Measurements from ENCODE around the gene ZNF544. TPM values are rescaled to one million over a fixed set of nuclear protein-coding genes. Genes with fewer than 3 reads are reported as not detected.

Gene ZNF544
- total RNA-seq = 58.1 and 95.7 TPM in 2 replicates

DNA sequence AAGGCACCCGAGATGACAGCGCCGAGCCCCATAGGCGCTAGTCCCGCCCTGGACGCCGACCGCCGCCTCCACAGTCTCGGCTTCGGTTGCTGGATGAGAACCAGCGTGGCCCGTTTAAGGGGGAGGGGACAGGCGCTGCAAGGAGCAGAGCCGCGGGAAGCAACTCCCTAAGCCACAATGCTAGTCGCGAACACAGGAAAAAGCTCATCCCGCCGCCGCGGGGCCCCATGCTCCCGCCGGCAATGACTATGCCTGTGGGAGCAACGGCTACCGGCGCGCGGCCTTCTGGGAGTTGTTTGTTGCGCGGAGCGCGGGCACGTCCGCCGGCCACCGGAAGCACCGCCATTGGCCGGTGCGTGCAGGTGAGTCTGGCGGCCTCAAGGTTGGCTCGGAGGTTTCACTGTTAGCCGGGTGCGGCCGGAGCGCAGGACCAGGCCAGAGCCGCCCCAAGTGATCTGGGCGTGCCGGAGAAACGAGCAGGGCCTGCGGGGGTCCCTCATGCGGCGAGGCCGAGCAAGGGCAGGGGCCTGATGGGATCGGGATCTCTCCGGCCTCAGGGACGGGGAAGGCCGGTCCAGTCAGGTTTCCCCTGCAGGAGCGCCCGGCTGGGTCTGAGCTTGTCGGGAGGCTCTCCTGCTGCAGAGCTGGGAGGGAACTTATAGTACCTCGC lies at the start of gene ZNF544:
Gene ZNF544, plus strand, starts transcription at position 330 of the 670 bp plus-strand sequence. CDS start 15,110 bp downstream, outside the sequence.

DNA sequence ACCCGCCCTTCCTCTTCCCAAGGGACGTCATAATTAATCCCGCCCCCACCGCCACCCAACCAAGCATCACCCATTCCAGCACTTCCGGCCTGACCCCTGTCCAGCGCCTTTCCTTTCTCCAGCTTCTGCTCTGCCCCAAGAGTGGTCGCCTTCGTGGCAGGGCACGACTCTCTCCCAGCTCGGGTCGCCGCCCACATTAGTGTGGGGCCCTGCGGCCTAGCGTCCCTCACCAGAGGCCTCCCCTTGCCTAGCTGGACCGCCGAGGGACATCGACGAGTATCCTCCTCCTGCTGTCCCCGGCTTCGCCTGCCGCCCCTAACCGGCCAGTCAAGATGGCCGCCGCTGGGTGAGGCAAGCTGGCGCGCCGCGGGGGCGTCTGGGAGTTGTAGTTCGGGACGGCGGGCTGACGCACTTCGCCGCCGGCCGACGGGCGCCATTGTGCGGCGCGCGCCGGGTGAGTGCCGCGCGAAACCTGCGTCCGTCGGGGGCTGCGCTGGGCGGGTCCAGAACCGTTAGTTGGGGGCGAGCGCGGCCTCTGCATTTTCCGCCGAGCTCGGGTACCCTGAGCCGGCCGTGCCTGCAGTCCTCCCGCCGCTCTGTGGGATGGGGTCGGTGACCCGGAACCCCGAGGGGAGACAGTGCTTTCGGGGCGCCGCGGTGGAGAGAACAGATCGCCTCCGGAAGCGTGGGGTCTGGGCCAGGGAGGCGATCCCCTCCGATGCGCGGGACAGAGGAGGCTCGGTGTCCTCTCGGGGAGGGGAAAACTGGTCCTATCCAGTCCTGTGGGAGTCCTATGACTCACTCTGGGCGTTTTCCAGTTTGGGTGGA lies 45.5 kb upstream of the ZNF544 start, which contains the start of gene ZNF274:
Gene ZNF274, plus strand, starts transcription at position 73 of the 828 bp plus-strand sequence. CDS start 905 bp downstream, outside the sequence.

DNA sequence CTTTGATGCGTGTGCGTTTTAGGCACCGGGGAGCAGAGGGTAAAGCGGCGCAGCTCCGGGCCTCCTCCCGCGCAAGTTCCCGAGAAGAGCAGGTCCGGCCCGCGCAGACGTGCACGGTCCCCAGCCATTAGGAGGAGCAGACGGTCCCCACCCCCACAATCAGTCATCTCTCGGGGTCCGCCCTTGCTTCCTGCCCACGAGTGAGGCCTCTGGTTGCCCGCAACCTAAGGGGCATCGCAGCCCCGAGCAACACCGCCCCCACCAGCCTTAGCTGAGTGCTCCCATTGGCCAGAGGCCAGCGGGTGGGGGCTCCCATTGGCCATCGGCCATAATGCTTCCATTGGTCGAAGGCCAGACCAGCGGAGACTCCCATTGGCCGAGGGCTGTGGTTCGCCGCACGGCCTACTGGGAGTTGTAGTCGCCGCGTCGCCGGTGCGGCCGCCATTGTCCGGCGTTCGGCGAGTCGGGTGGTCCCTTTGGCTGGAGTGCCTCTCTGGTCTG lies 49.9 kb downstream of the ZNF544 start, which contains the start of gene ZNF8:
Gene ZNF8, plus strand, starts transcription at position 415 of the 501 bp plus-strand sequence. CDS start 127 bp downstream, outside the sequence.

DNA sequence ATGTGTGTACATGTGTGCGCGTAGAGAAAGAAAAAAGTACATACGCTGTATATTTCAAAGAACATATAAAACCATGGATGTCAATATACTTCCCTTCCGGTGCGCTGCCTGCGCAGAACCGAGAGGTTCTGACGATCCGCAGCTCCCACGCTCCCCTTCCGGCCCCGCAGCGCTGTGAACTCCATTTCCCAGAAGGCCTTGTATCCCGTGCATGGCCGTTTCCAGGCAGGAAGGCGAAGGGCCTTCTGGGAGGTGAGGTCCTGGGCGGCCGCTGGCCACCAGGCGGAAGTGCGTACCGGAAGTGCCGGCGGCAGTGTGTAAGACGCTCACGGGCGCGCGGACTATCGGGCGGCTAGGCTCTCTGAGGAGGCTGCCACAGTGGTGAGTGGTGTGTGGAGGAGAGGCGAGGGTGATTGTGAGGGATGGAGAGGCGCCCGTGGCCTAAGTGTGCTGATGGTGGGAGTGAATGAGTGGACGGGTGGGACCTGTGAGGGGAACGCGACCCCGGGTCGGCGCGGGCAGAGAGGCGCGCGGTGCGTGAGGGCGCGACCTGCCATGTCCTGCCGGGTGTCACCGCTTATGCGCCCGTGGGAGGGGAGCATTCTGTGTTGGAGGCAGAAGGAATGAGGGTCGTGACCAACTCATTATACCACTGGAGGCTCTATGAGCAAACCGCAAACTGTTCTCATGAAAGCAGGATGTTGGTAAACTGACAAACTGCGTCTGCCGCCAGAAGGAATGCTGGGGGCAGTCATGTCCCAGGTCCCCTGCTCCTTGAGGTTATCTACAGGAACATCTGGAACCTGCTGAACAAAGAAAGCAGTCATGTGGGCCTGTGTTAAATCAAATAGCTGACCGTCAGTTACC lies 76.6 kb downstream of the ZNF544 start, which contains the start of gene ERVK3-1:
Gene ERVK3-1, plus strand, starts transcription at position 313 of the 867 bp plus-strand sequence. CDS start 6,792 bp downstream, outside the sequence.

Other genes starting within 250 kb of the ZNF544 start
- 8.4 and 9.4 TPM in 2 replicates for gene ZNF606, start 226.1 kb upstream of the ZNF544 start, total RNA-seq
- not detected in 2 replicates for gene ZSCAN1, start 194.9 kb upstream of the ZNF544 start, total RNA-seq
- 0.30 and 0.32 TPM in 2 replicates for gene ZNF135, start 169.6 kb upstream of the ZNF544 start, total RNA-seq
- gene ZSCAN18, start 130.7 kb upstream of the ZNF544 start, total RNA-seq = 11.7 TPM in 2 replicates
- 8.4 and 9.4 TPM in 2 replicates for gene ZNF329, start 78.1 kb upstream of the ZNF544 start, total RNA-seq
- gene ZNF274, start 45.9 kb upstream of the ZNF544 start, total RNA-seq = 15.3 and 19.2 TPM in 2 replicates
- gene ZNF8, start 50.0 kb downstream of the ZNF544 start, total RNA-seq = 3.3 and 3.6 TPM in 2 replicates
- 21.4 and 31.2 TPM in 2 replicates for gene ERVK3-1, start 76.5 kb downstream of the ZNF544 start, total RNA-seq
- 2.1 and 2.3 TPM in 2 replicates for gene ZSCAN22, start 98.1 kb downstream of the ZNF544 start, total RNA-seq
- gene A1BG, start 124.6 kb downstream of the ZNF544 start, total RNA-seq = 3.6 and 6.2 TPM in 2 replicates
- 0.65 and 1.4 TPM in 2 replicates for gene ZNF497, start 133.8 kb downstream of the ZNF544 start, total RNA-seq
- 1.2 and 2.9 TPM in 2 replicates for gene ZNF837, start 152.1 kb downstream of the ZNF544 start, total RNA-seq
- 1,884 and 2,690 TPM in 2 replicates for gene RPS5, start 158.4 kb downstream of the ZNF544 start, total RNA-seq
- not detected in 2 replicates for gene RNF225, start 166.7 kb downstream of the ZNF544 start, total RNA-seq
- 10.8 and 15.3 TPM in 2 replicates for gene ZNF584, start 179.7 kb downstream of the ZNF544 start, total RNA-seq
- 5.5 and 7.8 TPM in 2 replicates for gene ZNF132, start 211.2 kb downstream of the ZNF544 start, total RNA-seq
- gene ZNF324B, start 222.7 kb downstream of the ZNF544 start, total RNA-seq = 6.8 and 9.4 TPM in 2 replicates
- 11.4 and 13.7 TPM in 2 replicates for gene ZNF324, start 238.2 kb downstream of the ZNF544 start, total RNA-seq
- gene ZNF446, start 247.4 kb downstream of the ZNF544 start, total RNA-seq = 4.3 and 4.9 TPM in 2 replicates

Data from epithelial cell of umbilical artery (primary cell).